ENCODE measurements around the gene MAPK8.
A peak's percentile ranks its signal among the peaks of the same experiment; 100 is the strongest.

MAPK8 gene

GRCh38 chr10:48294431-48294830 lies 12.0 kb upstream of the MAPK8 start:
- no peak for DNase-seq

- DNase-seq = no peak
Observed at GRCh38 chr10:48296576-48297098, 9.8 kb upstream of the MAPK8 start.

GRCh38 chr10:48299066-48299465 lies 7.4 kb upstream of the MAPK8 start:
- no peak for DNase-seq

GRCh38 chr10:48299692-48300091 lies 6.8 kb upstream of the MAPK8 start:
- DNase-seq = no peak

- no peak for DNase-seq
Observed at GRCh38 chr10:48300556-48300955, 5.9 kb upstream of the MAPK8 start.

- no peak for DNase-seq
Observed at GRCh38 chr10:48302515-48303476, 3.7 kb upstream of the MAPK8 start.

GRCh38 chr10:48305905-48306264 lies 592 bp upstream of the MAPK8 start:
- DNase-seq = no peak

- peak; percentile 81 for DNase-seq
Observed at GRCh38 chr10:48306870-48307710, 613 bp downstream of the MAPK8 start.

- no peak for DNase-seq
Observed at GRCh38 chr10:48307711-48308018, 1.2 kb downstream of the MAPK8 start.

- DNase-seq = peak; percentile 30
Observed at GRCh38 chr10:48309711-48310226, 3.3 kb downstream of the MAPK8 start.

- no peak for DNase-seq
Observed at GRCh38 chr10:48314107-48314506, 7.6 kb downstream of the MAPK8 start.

- no peak for DNase-seq
Observed at GRCh38 chr10:48316236-48316635, 9.8 kb downstream of the MAPK8 start.

GRCh38 chr10:48317321-48317990 lies 11.0 kb downstream of the MAPK8 start:
- DNase-seq = no peak

- DNase-seq = no peak
Observed at GRCh38 chr10:48322017-48322416, 15.5 kb downstream of the MAPK8 start.

- no peak for DNase-seq
Observed at GRCh38 chr10:48324580-48324979, 18.1 kb downstream of the MAPK8 start.

- no peak for DNase-seq
Observed at GRCh38 chr10:48330269-48330668, 23.8 kb downstream of the MAPK8 start.

- no peak for DNase-seq
Observed at GRCh38 chr10:48331436-48331835, 25.0 kb downstream of the MAPK8 start.

GRCh38 chr10:48332166-48332870 lies 25.8 kb downstream of the MAPK8 start:
- no peak for DNase-seq

GRCh38 chr10:48332871-48333216 lies 26.4 kb downstream of the MAPK8 start:
- no peak for DNase-seq

GRCh38 chr10:48333856-48334255 lies 27.4 kb downstream of the MAPK8 start:
- DNase-seq = no peak

GRCh38 chr10:48335788-48336187 lies 29.3 kb downstream of the MAPK8 start:
- DNase-seq = no peak

- DNase-seq = no peak
Observed at GRCh38 chr10:48336978-48337599, 30.6 kb downstream of the MAPK8 start.
